Measurements from ENCODE around the gene FN1.

DNA sequence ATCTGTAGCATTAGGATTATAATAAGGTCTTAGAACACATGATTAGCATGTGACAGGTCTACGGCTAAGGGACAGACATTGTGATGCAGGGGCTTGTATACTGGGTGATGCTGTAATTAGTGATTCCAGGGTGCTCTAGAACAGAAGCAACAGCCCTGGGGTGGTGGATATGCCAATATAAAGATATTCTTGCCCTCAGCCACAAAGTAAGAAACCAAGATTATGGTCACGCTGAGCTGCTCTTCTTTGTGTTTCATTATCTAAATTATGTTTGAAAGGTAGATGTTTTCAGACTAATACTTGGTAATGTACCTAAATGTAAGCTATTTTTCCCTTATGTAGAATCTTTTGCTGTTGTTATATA is 45.3 kb downstream of the FN1 start:
- TF ChIP-seq, protein P1, sequence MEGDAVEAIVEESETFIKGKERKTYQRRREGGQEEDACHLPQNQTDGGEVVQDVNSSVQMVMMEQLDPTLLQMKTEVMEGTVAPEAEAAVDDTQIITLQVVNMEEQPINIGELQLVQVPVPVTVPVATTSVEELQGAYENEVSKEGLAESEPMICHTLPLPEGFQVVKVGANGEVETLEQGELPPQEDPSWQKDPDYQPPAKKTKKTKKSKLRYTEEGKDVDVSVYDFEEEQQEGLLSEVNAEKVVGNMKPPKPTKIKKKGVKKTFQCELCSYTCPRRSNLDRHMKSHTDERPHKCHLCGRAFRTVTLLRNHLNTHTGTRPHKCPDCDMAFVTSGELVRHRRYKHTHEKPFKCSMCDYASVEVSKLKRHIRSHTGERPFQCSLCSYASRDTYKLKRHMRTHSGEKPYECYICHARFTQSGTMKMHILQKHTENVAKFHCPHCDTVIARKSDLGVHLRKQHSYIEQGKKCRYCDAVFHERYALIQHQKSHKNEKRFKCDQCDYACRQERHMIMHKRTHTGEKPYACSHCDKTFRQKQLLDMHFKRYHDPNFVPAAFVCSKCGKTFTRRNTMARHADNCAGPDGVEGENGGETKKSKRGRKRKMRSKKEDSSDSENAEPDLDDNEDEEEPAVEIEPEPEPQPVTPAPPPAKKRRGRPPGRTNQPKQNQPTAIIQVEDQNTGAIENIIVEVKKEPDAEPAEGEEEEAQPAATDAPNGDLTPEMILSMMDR (conservative IDR thresholded peaks at IDR 0.05), result no peak
- no peak for TF ChIP-seq ZFX (IDR thresholded peaks at IDR 0.05)

Measured in C4-2B (cell line).